GM23338 (cell line): ENCODE results near the gene MARCKS.

ENCODE experiments used
- EZH2 ChIP-seq: fragments of 200-600 bp; sonication (generic); IDR thresholded peaks from one replicate; pipeline ENCODE4 v1.8.0; 2017; ENCODE audit warnings: antibody characterized with exemption, mild to moderate bottlenecking, low read depth; ENCODE audit not compliant: unreplicated experiment
- POLR2AphosphoS5 ChIP-seq: IDR thresholded peaks from 2 replicates; pipeline ENCODE4 v1.6.1; 2016; ENCODE audit warnings: antibody characterized with exemption, low read depth
- TF ChIP-seq, protein P1 (sequence below), 2 experiments: fragments of 200-600 bp in 1 of 2; sonication (generic) in 1 of 2; conservative IDR thresholded peaks; 2 replicates each; pipeline versions ENCODE4 v1.5.1 to v1.6.1; 2016 to 2017; ENCODE audit warnings: antibody characterized with exemption in 2 of 2, low read depth in 2 of 2, mild to moderate bottlenecking in 2 of 2, moderate library complexity in 1 of 2

DNA sequence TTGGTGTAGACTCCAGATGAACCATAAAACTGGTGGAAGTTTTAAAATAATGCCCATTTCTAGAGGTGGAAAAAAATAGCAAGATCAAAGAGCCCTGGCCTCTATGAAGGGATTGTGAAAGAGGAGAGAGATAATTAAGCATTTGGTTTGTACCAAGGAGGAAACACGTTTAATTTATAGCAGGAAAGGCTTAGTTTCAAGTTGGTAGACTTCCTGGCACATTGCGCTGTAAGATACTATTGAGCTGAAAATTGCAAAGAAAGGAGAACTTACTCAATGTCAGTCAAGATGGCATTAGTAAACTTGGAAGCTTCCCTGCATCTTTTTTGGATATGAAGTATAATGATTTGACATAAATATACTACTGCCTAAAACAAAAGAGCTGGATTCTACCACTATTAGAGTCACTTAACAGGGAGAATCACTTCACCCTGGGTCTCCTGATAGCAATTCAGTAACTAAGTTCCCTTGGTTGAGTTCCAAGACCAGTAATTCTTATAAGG, 24.4 kb downstream of the MARCKS start:
- TF ChIP-seq, protein P1, sequence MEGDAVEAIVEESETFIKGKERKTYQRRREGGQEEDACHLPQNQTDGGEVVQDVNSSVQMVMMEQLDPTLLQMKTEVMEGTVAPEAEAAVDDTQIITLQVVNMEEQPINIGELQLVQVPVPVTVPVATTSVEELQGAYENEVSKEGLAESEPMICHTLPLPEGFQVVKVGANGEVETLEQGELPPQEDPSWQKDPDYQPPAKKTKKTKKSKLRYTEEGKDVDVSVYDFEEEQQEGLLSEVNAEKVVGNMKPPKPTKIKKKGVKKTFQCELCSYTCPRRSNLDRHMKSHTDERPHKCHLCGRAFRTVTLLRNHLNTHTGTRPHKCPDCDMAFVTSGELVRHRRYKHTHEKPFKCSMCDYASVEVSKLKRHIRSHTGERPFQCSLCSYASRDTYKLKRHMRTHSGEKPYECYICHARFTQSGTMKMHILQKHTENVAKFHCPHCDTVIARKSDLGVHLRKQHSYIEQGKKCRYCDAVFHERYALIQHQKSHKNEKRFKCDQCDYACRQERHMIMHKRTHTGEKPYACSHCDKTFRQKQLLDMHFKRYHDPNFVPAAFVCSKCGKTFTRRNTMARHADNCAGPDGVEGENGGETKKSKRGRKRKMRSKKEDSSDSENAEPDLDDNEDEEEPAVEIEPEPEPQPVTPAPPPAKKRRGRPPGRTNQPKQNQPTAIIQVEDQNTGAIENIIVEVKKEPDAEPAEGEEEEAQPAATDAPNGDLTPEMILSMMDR (conservative IDR thresholded peaks at IDR 0.05; ENCODE audit: low read depth in 2 of 2): no peak
- TF ChIP-seq EZH2: no peak
- no peak for TF ChIP-seq POLR2AphosphoS5
